Transverse colon (tissue), 4 donors: ENCODE measurements around the gene FAM3C.

Source experiments
- POLR2A ChIP-seq: fragments of 450-650 bp; IDR thresholded peaks from one replicate; pipeline ENCODE4 v1.6.1; 2016; ENCODE audit warnings: antibody characterized with exemption, mild to moderate bottlenecking, moderate library complexity
- POLR2AphosphoS5 ChIP-seq, 3 donors: sonication (generic); formaldehyde crosslinking; IDR thresholded peaks; one replicate each; pipeline ENCODE4 v1.6.1; 2016; ENCODE audit warnings: antibody characterized with exemption in 3 of 3
- TF ChIP-seq, protein P1 (sequence below), 5 experiments: fragments of 200-600 bp in 3 of 5; fragments of 450-650 bp in 2 of 5; sonication (generic) in 3 of 5; IDR thresholded peaks; 1 replicate in 2 of 5; 2 replicates in 3 of 5; pipeline ENCODE4 v1.5.1; 2016 to 2017; ENCODE audit warnings: antibody characterized with exemption in 5 of 5, inconsistent platforms in 3 of 5, mild to moderate bottlenecking in 2 of 5, moderate library complexity in 1 of 5

GRCh38 chr7:121301446-121302213, 94.5 kb downstream of the FAM3C start:
- TF ChIP-seq, protein P1, sequence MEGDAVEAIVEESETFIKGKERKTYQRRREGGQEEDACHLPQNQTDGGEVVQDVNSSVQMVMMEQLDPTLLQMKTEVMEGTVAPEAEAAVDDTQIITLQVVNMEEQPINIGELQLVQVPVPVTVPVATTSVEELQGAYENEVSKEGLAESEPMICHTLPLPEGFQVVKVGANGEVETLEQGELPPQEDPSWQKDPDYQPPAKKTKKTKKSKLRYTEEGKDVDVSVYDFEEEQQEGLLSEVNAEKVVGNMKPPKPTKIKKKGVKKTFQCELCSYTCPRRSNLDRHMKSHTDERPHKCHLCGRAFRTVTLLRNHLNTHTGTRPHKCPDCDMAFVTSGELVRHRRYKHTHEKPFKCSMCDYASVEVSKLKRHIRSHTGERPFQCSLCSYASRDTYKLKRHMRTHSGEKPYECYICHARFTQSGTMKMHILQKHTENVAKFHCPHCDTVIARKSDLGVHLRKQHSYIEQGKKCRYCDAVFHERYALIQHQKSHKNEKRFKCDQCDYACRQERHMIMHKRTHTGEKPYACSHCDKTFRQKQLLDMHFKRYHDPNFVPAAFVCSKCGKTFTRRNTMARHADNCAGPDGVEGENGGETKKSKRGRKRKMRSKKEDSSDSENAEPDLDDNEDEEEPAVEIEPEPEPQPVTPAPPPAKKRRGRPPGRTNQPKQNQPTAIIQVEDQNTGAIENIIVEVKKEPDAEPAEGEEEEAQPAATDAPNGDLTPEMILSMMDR (IDR thresholded peaks at IDR 0.05): no peak
- TF ChIP-seq POLR2A: no peak
- no peak for TF ChIP-seq POLR2AphosphoS5 (IDR thresholded peaks at IDR 0.05)
